ENCODE measurements around the gene IER3. TPM values are rescaled to one million over a fixed set of nuclear protein-coding genes. Genes with fewer than 3 reads are reported as not detected.

Gene IER3
- total and polyA plus RNA-seq, 2 of the 13 experiments (the other 11 are each of a cell fraction or from before 2014, with no cell fraction given): 51.1 to 131 TPM

GRCh38 chr6:30769088-30769852 is 24.9 kb upstream of the IER3 start (continued):
- peak; percentile 86 for TF ChIP-seq ZNF441 (CRISPR knock-in tag; IDR thresholded peaks at IDR 0.05; ENCODE audit: borderline replicate concordance)
- TF ChIP-seq GPBP1L1 (CRISPR knock-in tag; IDR thresholded peaks at IDR 0.05): no peak
- peak; percentile 40; the same call in 1 of the 2 replicates for TF ChIP-seq MEIS1 (CRISPR knock-in tag; IDR thresholded peaks at IDR 0.05; ENCODE audit: borderline replicate concordance)
- no peak for TF ChIP-seq ZNF10 (CRISPR knock-in tag; IDR thresholded peaks at IDR 0.05; ENCODE audit: borderline replicate concordance, low read depth)
- no peak for TF ChIP-seq IRX3 (CRISPR knock-in tag; IDR thresholded peaks at IDR 0.05; ENCODE audit: borderline replicate concordance, low read depth)
- no peak for TF ChIP-seq ZBTB37 (CRISPR knock-in tag; IDR thresholded peaks at IDR 0.05)
- peak; percentile 75; the same call in 1 of the 3 replicates for TF ChIP-seq MXI1 (IDR thresholded peaks at IDR 0.05; ENCODE audit: borderline replicate concordance, low read depth, low read length)
- TF ChIP-seq FOXO1 (CRISPR knock-in tag; IDR thresholded peaks at IDR 0.05): peak; percentile 79
- no peak; the same call in 1 of the 2 replicates for TF ChIP-seq CTCF (CRISPR knock-in tag; IDR thresholded peaks at IDR 0.05)
- TF ChIP-seq ZNF317 (CRISPR knock-in tag; IDR thresholded peaks at IDR 0.05): peak; percentile 61; the same call in 1 of the 2 replicates
- TF ChIP-seq JDP2 (CRISPR knock-in tag; IDR thresholded peaks at IDR 0.05; ENCODE audit: borderline replicate concordance): no peak
- no peak; the same call in 1 of the 2 replicates for TF ChIP-seq ZSCAN31 (CRISPR knock-in tag; IDR thresholded peaks at IDR 0.05; ENCODE audit: low read depth)
- TF ChIP-seq ZNF230 (CRISPR knock-in tag; IDR thresholded peaks at IDR 0.05): no peak; the same call in none of the 2 replicates
- no peak for TF ChIP-seq TEF (CRISPR knock-in tag; IDR thresholded peaks at IDR 0.05)
- TF ChIP-seq HMG20B (CRISPR knock-in tag; conservative IDR thresholded peaks at IDR 0.05): peak; percentile 14; the same call in 1 of the 2 replicates
- TF ChIP-seq MZF1 (CRISPR knock-in tag; IDR thresholded peaks at IDR 0.05; ENCODE audit: borderline replicate concordance): peak; percentile 82; the same call in 1 of the 2 replicates
- TF ChIP-seq SOX6 (IDR thresholded peaks at IDR 0.05): no peak
- TF ChIP-seq SOX6 (CRISPR knock-in tag; IDR thresholded peaks at IDR 0.05): peak; percentile 96
- TF ChIP-seq CBX2 (IDR thresholded peaks at IDR 0.05; ENCODE audit: low read depth, low read length): no peak
- TF ChIP-seq CBX2 (CRISPR knock-in tag; IDR thresholded peaks at IDR 0.05; ENCODE audit: low read depth): no peak
- no peak for TF ChIP-seq ZSCAN30 (CRISPR knock-in tag; IDR thresholded peaks at IDR 0.05)
- peak; percentile 45; the same call in 1 of the 2 replicates for TF ChIP-seq MNT (IDR thresholded peaks at IDR 0.05)
